ENCODE data around the gene NAV2. TPM values are rescaled to one million over a fixed set of nuclear protein-coding genes. Genes with fewer than 3 reads are reported as not detected.

NAV2 gene
- total RNA-seq, 1 experiment from 2014 or later = 139 TPM

DNA sequence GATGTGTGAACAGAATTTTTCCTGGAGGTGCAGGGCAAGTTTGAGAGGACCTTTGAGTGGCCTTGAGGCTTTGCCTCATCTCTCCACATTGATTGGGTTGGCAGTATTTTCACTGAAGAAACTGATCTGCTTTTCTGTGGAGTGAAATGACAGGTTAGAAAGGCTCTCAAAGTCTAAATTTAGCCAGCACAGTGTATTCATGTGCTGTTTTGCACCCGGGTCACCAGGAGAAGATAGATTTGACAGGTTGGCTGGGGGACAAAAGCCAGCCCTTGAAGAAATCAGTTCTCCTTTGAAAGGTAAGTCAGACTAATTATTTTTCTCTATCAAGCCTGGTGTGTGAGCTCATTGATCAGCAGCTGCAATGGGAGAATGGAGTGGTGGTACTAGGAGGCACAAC, 294.7 kb downstream of the NAV2 start:
- Mint-ChIP-seq H3K27me3 (ENCODE audit: insufficient read depth, unreplicated experiment) (no peaks in the 10 kb centered on the region), H3K9me3 (ENCODE audit: unreplicated experiment) (no peaks in the 10 kb centered on the region), H3K4me3 (ENCODE audit: unreplicated experiment) (no peak overlapping the region), H3K4me1 (ENCODE audit: insufficient read depth, unreplicated experiment) (peaks cover 24% of the 10 kb centered on the region), H3K36me3 (ENCODE audit: insufficient read depth, unreplicated experiment) (peaks cover 8% of the 10 kb centered on the region), H3K27ac (ENCODE audit: low read depth, unreplicated experiment) (no peak overlapping the region)
- ChIA-PET CTCF (interaction anchor here (0.6 to 2.5 kb wide), 2 partner anchors 17 to 444 kb away, joined by 3 to 12 read pairs; no protein-coding TSS in a partner anchor), POLR2A (interaction anchor here (0.5 to 17.6 kb wide), 4 partner anchors 16 to 47 kb away, joined by 3 to 492 read pairs (median 160); no protein-coding TSS in a partner anchor)
- intact Hi-C loops (cut with micrococcal nuclease) = no loop called here
- no TSS peak for BruUV-seq (replicated peaks)
- DNase-seq (ENCODE audit: unreplicated experiment) = no peak
- TF ChIP-seq, protein P1, sequence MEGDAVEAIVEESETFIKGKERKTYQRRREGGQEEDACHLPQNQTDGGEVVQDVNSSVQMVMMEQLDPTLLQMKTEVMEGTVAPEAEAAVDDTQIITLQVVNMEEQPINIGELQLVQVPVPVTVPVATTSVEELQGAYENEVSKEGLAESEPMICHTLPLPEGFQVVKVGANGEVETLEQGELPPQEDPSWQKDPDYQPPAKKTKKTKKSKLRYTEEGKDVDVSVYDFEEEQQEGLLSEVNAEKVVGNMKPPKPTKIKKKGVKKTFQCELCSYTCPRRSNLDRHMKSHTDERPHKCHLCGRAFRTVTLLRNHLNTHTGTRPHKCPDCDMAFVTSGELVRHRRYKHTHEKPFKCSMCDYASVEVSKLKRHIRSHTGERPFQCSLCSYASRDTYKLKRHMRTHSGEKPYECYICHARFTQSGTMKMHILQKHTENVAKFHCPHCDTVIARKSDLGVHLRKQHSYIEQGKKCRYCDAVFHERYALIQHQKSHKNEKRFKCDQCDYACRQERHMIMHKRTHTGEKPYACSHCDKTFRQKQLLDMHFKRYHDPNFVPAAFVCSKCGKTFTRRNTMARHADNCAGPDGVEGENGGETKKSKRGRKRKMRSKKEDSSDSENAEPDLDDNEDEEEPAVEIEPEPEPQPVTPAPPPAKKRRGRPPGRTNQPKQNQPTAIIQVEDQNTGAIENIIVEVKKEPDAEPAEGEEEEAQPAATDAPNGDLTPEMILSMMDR (IDR thresholded peaks at IDR 0.05; ENCODE audit: unreplicated experiment) = no peak

DNA sequence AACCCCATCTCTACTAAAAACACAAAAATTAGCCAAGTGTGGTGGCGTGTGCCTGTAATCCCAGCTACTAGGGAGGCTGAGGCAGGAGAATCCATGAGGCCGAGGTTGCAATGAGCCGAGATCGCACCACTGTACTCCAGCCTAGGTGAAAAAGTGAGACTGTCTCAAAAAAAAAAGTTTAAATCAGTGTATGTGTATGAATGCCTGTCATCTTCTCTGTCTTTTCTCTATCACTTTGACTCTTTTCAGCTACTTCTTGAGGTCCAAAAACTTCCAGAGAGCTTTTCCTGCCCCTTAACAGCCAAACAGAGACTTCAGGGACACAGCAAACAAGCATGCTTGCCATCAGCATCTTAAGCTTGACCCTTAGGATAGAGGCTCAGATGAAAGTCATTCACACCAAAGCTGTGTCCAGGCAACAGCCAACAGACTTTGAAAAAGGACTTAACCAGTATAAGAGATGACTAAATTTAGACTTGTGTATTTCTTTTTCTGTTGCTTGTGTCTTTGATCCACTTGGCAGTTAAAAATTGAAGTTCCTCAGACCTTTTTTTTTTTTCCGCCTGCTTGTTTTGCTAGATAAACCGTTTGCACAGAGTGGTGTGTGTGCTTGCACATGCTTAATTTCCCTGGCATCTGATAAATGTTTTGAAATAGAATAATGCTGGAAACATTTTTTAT, 295.7 kb downstream of the NAV2 start:
- no peak overlapping the region for H3K27ac Mint-ChIP-seq (ENCODE audit: low read depth, unreplicated experiment)
- CTCF ChIA-PET = interaction anchor here (0.6 to 9.0 kb wide), 7 partner anchors 9 to 445 kb away, joined by 3 to 93 read pairs (median 4); no protein-coding TSS in a partner anchor

DNA sequence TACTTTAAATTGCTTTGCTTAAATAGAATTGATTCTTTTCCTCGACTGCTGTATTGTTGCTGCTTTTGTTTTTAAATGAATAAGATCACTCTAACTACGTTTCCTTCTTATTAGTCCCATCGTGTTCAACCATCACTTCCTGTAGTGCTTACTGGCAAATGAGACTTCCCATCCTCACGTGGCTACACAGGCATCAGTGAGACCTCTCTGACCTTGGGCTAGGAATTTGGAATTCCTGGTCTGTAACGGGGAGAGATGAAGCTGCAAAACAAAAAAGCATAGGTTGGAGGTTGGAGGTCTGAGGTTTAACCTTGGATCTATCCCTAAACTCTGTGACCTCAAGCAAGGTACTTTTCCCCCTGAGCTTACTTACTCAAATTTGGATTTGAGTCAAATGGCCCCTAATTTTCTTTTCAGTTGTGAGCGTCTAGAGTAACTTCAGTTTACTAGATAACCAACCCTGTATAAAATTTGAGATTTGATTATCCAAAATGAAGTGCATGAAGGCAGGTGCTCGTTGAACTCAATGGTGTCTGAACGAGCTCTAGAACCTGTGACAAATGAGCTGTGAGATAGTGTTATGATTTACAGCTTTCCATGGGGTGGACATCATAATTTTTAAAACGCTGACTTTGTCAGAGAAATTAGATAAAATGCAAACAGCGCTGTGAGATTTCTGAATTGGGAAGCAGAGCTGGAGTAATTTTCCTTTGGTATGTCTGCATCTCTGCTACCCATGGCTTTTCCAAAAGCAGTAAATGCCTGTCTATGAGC, 296.4 kb downstream of the NAV2 start:
- CTCF ChIA-PET = interaction anchor here (0.6 to 9.0 kb wide), 9 partner anchors 11 to 103 kb away, joined by 3 to 93 read pairs (median 5); no protein-coding TSS in a partner anchor
- Mint-ChIP-seq H3K27ac (ENCODE audit: low read depth, unreplicated experiment) (no peak overlapping the region), H3K27me3 (ENCODE audit: insufficient read depth, unreplicated experiment) (no peaks in the 10 kb centered on the region), H3K36me3 (ENCODE audit: insufficient read depth, unreplicated experiment) (no peaks in the 10 kb centered on the region), H3K4me1 (ENCODE audit: insufficient read depth, unreplicated experiment) (peaks cover 27% of the 10 kb centered on the region), H3K4me3 (ENCODE audit: unreplicated experiment) (no peak overlapping the region), H3K9me3 (ENCODE audit: unreplicated experiment) (no peaks in the 10 kb centered on the region)
- TF ChIP-seq, protein P1 (IDR thresholded peaks at IDR 0.05; ENCODE audit: unreplicated experiment) = no peak
- DNase-seq (ENCODE audit: unreplicated experiment) = no peak
- intact Hi-C loops (cut with micrococcal nuclease) = no loop called here
- BruUV-seq (replicated peaks) = no TSS peak
- POLR2A ChIA-PET = interaction anchor here (0.6 to 17.6 kb wide), 6 partner anchors 8 to 45 kb away, joined by 5 to 492 read pairs (median 92); no protein-coding TSS in a partner anchor

More for the DNA sequence above, 295.7 kb downstream of the NAV2 start:
- POLR2A ChIA-PET = interaction anchor here (0.6 to 17.6 kb wide), 6 partner anchors 9 to 46 kb away, joined by 5 to 492 read pairs (median 108); no protein-coding TSS in a partner anchor
- Mint-ChIP-seq H3K4me1 (ENCODE audit: insufficient read depth, unreplicated experiment) (peaks cover 24% of the 10 kb centered on the region), H3K27me3 (ENCODE audit: insufficient read depth, unreplicated experiment) (no peaks in the 10 kb centered on the region), H3K36me3 (ENCODE audit: insufficient read depth, unreplicated experiment) (peaks cover 1% of the 10 kb centered on the region), H3K9me3 (ENCODE audit: unreplicated experiment) (no peaks in the 10 kb centered on the region), H3K4me3 (ENCODE audit: unreplicated experiment) (no peak overlapping the region)
- intact Hi-C loops (cut with micrococcal nuclease) = no loop called here
- no peak for DNase-seq (ENCODE audit: unreplicated experiment)
- BruUV-seq (replicated peaks) = no TSS peak
- TF ChIP-seq, protein P1 (IDR thresholded peaks at IDR 0.05; ENCODE audit: unreplicated experiment) = no peak
